Mucosa of stomach (tissue), 1 donor: ENCODE measurements around the gene CCDC134.

Experiments
- H3K27me3 ChIP-seq: one replicate; pipeline ENCODE4 v1.7.0; 2013; ENCODE audit warnings: mild to moderate bottlenecking, low read length; ENCODE audit not compliant: control insufficient read depth, insufficient read depth
- H3K36me3 ChIP-seq: one replicate; pipeline ENCODE4 v1.7.0; 2013; ENCODE audit warnings: low read length; ENCODE audit not compliant: control insufficient read depth, insufficient read depth
- H3K4me1 ChIP-seq: one replicate; pipeline ENCODE4 v1.7.0; 2013; ENCODE audit warnings: mild to moderate bottlenecking, low read length; ENCODE audit not compliant: control insufficient read depth, insufficient read depth
- H3K4me3 ChIP-seq: one replicate; pipeline ENCODE4 v1.7.0; 2013; ENCODE audit warnings: low read length
- H3K9ac ChIP-seq: one replicate; pipeline ENCODE4 v1.7.0; 2013; ENCODE audit warnings: mild to moderate bottlenecking, low read length, moderate library complexity
- H3K9me3 ChIP-seq: one replicate; pipeline ENCODE4 v1.7.0; 2013; ENCODE audit warnings: mild to moderate bottlenecking, low read length, moderate library complexity; ENCODE audit not compliant: control insufficient read depth
- donor health status: Pancreatic carcinoma.

Gene CCDC134

DNA sequence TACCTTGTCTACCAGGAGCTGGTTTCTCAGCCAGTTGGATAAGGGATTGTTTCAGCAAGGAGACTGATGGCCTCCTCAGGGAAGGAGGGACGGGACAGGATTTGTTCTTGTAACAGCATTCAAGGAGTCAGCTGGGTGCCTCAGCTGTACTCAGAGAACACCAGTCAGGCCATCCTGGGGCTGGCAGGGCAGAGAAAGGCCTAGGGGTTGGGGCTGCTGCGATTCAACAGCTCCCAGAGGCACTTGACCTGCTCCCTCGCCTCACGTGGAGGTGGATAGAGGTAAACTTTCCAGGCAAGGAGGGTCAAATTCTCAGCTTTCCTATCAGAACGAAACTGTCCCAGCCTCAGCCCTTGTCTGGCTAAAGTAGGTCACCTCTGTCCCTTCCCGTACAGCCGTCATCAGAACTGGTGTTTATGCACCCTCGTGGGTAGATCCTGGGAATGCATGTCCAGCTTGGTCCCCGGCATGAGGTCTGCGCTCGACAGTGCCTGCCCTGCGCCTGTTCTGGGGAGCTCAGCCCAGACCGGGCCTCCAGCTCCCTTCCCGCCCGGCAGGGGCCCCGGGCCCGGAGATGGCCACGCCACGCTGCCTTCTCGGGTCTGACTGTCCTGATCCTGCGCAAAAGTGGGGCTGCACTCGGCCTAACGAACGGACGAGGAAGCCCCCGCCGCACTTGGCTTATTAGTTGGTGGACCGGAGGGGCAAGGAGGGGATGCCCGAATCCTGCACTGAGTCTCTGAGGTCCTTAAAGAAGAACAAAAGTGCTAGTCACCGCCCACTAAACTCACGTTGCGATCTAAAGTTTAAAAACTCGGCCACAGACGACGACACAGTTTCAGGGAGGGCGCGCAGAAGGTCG, 762 bp upstream of the CCDC134 start:
- Histone ChIP-seq H3K9me3 (no peaks in the 10 kb centered on the region), H3K4me1 (peaks cover 22% of the 10 kb centered on the region), H3K36me3 (no peaks in the 10 kb centered on the region), H3K4me3 (peak overlapping the region; percentile 89), H3K9ac (peak overlapping the region; percentile 91), H3K27me3 (no peaks in the 10 kb centered on the region)

DNA sequence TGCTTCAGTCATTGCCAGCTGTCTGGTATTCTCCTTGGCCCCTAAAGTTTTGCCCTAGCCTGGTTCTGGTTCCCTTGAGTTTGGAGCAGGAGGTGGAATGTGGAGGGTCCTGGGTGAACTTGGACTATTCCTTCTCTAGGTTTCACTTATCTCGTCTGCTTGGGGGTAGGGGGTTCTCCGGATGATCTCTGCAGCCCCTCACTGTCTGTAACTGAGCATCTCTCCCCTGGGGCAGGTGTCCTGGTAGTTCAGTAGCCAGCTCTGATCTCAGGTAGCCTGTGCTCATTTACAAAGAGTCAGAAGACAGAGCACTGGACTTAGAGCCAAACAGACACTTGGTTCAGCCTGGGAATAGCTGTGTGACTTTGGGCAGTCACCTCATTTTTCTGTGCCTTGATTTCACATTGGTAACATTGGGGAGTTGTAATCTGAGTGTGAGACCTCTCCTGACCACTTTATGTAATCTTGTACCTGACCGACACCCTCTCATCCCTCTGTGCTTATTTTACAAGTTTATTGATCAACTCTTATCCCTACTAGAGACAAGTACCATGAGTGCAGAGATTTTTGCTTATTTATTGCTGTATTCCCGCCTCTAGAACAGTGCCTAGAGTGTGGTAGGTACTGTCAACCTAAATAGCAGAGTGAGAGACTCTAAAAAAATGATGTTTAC, 804 bp downstream of the CCDC134 start:
- peaks cover 22% of the 10 kb centered on the region for H3K4me1 ChIP-seq
- H3K9me3 ChIP-seq, result no peaks in the 10 kb centered on the region
- peak overlapping the region; percentile 89 for H3K4me3 ChIP-seq
- no peaks in the 10 kb centered on the region for H3K36me3 ChIP-seq
- peak overlapping the region; percentile 91 for H3K9ac ChIP-seq
- no peaks in the 10 kb centered on the region for H3K27me3 ChIP-seq

DNA sequence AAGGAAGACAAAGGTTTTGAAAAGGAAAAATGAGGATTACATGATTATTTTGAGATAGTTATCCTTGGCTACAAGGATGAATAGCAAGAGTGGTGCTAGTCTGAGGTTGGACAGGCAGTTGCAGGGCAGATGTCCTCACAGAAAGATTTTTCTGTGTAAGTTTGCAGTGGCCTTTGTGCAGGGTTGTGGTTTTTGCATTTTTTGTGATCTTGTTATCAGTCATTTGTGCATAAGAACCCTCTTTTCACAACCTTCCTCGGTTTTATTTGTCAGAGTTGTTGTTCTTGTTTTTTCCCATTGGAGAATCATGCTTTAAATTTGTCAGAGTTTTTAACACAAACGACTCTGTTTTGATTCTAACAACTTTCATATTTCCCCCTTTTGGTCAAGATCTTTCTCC, 1.4 kb downstream of the CCDC134 start:
- Histone ChIP-seq H3K9me3 (no peaks in the 10 kb centered on the region), H3K36me3 (no peaks in the 10 kb centered on the region), H3K4me1 (peaks cover 22% of the 10 kb centered on the region), H3K4me3 (peak overlapping the region; percentile 89), H3K9ac (peak overlapping the region; percentile 91), H3K27me3 (no peaks in the 10 kb centered on the region)

DNA sequence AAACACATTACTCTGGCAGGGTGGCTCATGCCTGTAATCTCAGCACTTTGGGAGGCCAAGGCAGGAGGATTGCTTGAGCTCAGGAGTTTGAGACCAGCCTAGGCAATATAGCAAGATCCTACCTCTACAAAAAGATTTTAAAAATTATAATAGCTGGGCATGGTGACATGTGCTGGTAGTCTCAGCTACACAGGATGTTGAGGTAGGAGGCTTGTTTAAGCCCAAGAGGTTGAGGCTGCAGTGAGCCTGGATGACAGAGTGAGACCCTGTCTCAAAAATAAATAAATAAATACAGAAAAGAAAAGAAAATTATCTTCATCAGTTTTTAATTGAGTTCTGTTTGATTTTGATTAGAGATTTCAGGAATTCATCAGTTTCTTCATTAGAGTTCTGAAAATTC, 5.2 kb downstream of the CCDC134 start:
- H3K9me3 ChIP-seq, result no peaks in the 10 kb centered on the region
- no peak overlapping the region for H3K4me3 ChIP-seq
- H3K4me1 ChIP-seq, result peaks cover 13% of the 10 kb centered on the region
- no peaks in the 10 kb centered on the region for H3K27me3 ChIP-seq
- H3K9ac ChIP-seq, result no peak overlapping the region
- no peaks in the 10 kb centered on the region for H3K36me3 ChIP-seq

DNA sequence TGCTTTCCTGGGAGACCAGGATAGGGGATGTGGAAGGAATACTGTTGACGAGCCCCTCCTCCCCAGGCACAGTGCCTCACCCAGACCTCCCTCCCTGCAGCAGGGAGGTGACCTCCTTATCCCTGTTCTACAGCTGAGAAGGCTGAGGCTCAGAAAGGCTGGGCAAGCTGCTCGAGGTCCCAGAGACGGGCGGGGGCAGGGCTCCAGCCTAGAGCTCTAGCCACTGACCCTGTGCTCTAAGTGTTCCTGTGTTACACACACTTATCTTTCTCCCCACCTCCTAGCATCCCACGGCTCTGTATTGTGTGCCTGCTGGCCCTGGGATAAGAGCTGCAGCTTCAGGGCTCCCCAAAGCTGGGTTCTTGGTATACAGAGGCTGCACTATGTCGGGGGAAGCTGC, 7.9 kb downstream of the CCDC134 start:
- no peaks in the 10 kb centered on the region for H3K4me1 ChIP-seq
- H3K36me3 ChIP-seq, result no peaks in the 10 kb centered on the region
- H3K4me3 ChIP-seq, result no peak overlapping the region
- no peaks in the 10 kb centered on the region for H3K27me3 ChIP-seq
- no peak overlapping the region for H3K9ac ChIP-seq
- no peaks in the 10 kb centered on the region for H3K9me3 ChIP-seq

DNA sequence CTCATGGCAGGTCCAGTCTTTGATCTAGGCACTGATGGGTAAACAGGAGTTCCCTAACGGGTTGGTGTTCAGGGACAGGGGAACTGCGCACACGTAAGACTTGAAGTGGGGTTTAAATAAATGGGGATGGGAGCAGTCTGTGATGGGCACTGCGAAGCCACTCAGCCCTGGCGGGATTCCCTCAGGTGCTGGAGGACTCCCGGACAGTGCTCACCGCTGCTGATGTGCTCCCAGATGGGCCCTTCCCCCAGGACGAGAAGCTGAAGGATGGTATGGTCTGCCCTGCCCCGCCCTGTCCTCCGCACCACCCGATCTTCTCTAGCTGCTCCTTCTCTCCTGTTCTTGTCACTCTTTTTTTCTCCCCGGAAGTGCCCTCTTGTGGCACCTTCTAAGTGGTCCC, 9.5 kb downstream of the CCDC134 start:
- Histone ChIP-seq H3K9me3 (no peaks in the 10 kb centered on the region), H3K4me3 (no peak overlapping the region)

DNA sequence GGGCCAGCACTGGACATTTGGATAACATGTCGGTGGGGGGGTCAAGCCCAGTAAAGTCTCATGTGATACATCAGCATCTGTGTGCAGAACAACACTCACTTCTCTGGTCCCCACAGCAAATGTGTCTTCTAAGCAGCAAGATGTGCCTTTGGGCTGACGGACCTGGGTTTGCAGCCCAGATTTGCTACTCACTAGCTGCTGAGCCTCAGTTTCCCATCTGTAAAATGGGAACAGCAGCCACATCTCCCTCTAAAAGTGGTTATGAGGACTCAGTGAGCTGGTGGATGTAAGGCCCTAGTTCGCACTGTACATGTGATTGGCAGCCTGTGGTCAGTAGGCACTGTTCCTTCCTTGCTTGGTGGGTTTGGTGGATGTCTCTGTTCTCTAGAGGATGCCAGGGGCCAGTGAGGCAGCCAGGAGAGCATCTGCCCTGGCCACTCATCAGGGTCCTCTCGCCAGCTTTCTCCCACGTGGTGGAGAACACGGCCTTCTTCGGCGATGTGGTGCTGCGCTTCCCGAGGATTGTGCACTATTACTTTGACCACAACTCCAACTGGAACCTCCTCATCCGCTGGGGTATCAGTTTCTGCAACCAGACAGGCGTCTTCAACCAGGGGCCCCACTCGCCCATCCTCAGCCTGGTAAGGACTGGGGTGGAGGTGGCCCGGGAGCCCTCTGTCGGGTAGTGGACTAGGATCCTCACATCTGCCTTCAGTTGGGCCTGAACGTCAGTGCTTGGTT, 12.5 kb downstream of the CCDC134 start:
- H3K4me1 ChIP-seq, result no peaks in the 10 kb centered on the region
- no peaks in the 10 kb centered on the region for H3K36me3 ChIP-seq
- no peak overlapping the region for H3K4me3 ChIP-seq
- no peaks in the 10 kb centered on the region for H3K9me3 ChIP-seq
- no peak overlapping the region for H3K9ac ChIP-seq
- no peaks in the 10 kb centered on the region for H3K27me3 ChIP-seq

More for the DNA sequence above, 9.5 kb downstream of the CCDC134 start:
- no peaks in the 10 kb centered on the region for H3K27me3 ChIP-seq
- no peaks in the 10 kb centered on the region for H3K36me3 ChIP-seq
- no peaks in the 10 kb centered on the region for H3K4me1 ChIP-seq
- no peak overlapping the region for H3K9ac ChIP-seq

DNA sequence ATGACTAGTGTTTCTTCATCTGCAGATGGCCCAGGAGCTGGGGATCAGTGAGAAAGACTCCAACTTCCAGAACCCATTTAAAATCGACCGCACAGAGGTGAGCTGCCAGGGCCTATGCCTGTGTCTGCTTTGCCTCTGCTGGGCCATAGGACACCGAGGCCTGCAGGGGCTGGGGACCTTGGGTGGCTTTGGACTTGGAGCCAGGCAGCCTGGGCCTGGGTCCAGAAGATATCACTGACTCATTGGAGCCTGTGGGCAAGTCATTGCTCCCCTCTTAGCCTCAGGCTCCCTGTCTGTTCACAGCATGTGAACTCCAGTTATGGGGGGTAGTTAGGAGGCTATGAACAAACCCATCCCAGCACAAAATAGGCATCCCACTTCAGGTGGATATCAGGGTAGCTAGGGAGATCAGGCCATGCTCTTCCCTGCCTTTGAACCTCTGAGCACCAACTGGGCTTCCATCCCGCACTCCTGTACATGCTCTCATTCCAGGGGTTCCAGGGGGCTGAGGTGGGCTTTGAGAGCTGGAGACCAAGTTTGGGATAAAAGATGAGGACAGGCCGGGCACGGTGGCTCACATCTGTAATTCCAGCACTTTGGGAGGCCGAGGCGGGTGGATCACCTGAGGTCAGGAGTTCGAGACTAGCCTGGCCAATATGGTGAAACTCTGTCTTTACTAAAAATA, 13.4 kb downstream of the CCDC134 start:
- no peaks in the 10 kb centered on the region for H3K9me3 ChIP-seq
- no peaks in the 10 kb centered on the region for H3K27me3 ChIP-seq
- no peaks in the 10 kb centered on the region for H3K36me3 ChIP-seq
- H3K9ac ChIP-seq, result no peak overlapping the region
- no peak overlapping the region for H3K4me3 ChIP-seq
- no peaks in the 10 kb centered on the region for H3K4me1 ChIP-seq

DNA sequence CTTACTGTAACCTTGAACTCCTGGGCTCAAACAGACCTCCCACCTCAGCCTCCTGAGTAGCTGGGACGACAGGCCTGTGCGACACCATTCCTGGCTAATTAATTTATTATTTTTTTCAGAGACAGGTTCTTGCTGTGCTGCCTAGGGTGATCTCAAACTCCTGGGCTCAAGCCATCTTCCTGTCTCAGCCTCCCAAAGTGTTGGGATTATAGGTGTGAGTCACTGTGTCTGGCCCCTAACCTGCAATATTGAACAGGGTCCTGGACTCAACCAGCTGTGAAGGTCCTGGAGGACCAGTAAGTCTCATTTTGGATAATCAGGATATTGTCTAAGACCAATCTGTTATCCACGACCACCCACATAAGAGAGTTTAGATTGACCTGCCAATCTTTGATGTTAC, 15.2 kb downstream of the CCDC134 start:
- Histone ChIP-seq H3K9ac (no peak overlapping the region), H3K36me3 (no peaks in the 10 kb centered on the region), H3K4me3 (no peak overlapping the region), H3K4me1 (no peaks in the 10 kb centered on the region), H3K9me3 (no peaks in the 10 kb centered on the region), H3K27me3 (no peaks in the 10 kb centered on the region)

DNA sequence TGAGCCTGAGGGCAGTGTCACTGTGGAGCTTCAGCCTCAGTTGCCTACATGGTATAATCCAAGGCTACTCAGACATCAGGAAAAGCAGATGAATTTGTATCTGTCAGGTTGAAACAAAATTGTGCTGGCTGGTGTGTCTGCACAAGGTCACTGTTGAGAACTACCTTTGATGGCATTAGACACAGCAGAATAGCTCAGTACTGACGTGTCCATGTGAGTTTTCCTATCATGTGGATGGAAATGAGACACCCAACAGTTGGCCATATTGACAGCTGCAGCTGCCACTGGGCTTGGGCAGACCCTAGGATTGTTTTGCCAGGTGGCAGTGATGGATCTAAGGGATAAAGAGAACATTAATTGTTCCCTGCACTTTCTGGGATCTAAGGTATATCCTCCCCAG, 15.8 kb downstream of the CCDC134 start:
- Histone ChIP-seq H3K9ac (no peak overlapping the region), H3K4me3 (no peak overlapping the region), H3K36me3 (no peaks in the 10 kb centered on the region), H3K27me3 (no peaks in the 10 kb centered on the region), H3K4me1 (no peaks in the 10 kb centered on the region), H3K9me3 (no peaks in the 10 kb centered on the region)

DNA sequence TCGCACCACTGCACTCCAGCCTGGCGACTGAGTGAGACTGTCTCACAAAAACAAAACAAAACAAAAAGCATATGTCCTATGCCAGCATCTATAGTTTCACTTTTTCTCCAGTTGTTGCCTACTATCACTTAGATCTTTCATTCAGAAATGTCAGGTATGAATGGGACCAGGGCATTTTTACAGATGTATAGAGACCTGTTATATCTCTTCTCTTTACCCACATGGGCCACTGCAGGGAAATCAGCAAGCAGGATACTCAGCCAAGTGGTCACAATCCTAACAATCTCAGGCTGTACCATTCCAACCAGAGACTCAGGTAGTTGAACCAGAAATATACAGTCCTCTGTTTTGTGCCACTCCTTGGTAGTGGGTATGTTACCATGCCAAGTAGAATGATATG, 16.4 kb downstream of the CCDC134 start:
- no peaks in the 10 kb centered on the region for H3K4me1 ChIP-seq
- H3K9me3 ChIP-seq, result no peaks in the 10 kb centered on the region
- H3K9ac ChIP-seq, result no peak overlapping the region
- no peak overlapping the region for H3K4me3 ChIP-seq
- H3K36me3 ChIP-seq, result no peaks in the 10 kb centered on the region
- no peaks in the 10 kb centered on the region for H3K27me3 ChIP-seq
